HAP-1 (cell line): Measurements from ENCODE around the gene FKBP4.
"Not testable (repeated sequence)": the region's sequence is repeated elsewhere in the genome, so short reads cannot be mapped to it uniquely, and the experiment has no call there.

Experiments
- DNase-seq, 2 experiments: peaks; one replicate each; pipeline ENCODE4 v3.0.0-alpha.2; 2016 to 2020; ENCODE audit warnings: low spot score in 2 of 2
- H3K27me3 ChIP-seq: fragments of 250-450 bp; sonication (Bioruptor Pico); 2 replicates; pipeline ENCODE4 v1.5.1; 2020; ENCODE audit warnings: low read depth, mild to moderate bottlenecking, moderate library complexity
- H3K36me3 ChIP-seq: fragments of 250-450 bp; sonication (Bioruptor Pico); replicated peaks from 2 replicates; pipeline ENCODE4 v1.5.1; 2020; ENCODE audit warnings: mild to moderate bottlenecking
- H3K4me1 ChIP-seq: fragments of 250-450 bp; sonication (Bioruptor Pico); 2 replicates; pipeline ENCODE4 v1.5.1; 2020; ENCODE audit warnings: mild to moderate bottlenecking
- H3K4me3 ChIP-seq: fragments of 250-450 bp; sonication (Bioruptor Pico); 2 replicates; pipeline ENCODE4 v1.5.1; 2020; ENCODE audit warnings: mild to moderate bottlenecking, moderate library complexity
- H3K9me3 ChIP-seq: fragments of 250-450 bp; sonication (Bioruptor Pico); 2 replicates; pipeline ENCODE4 v1.5.1; 2020; ENCODE audit warnings: mild to moderate bottlenecking, moderate library complexity
- in situ Hi-C: fragments of 300-500 bp; cut with MboI; formaldehyde crosslinking; loops from 3 replicates; pipeline ENCODE4 v1.14.3; 2020; ENCODE audit warnings: low sequenced_read_pairs, inconsistent platforms, mixed read lengths

The FKBP4 gene

GRCh38 chr12:2768224-2768961 is 26.4 kb upstream of the FKBP4 start:
- Histone ChIP-seq H3K36me3 (no peaks in the 10 kb centered on the region), H3K27me3 (peaks cover 5% of the 10 kb centered on the region; the same call in 1 of the 2 replicates), H3K4me1 (no peaks in the 10 kb centered on the region), H3K4me3 (no peak overlapping the region), H3K9me3 (no peaks in the 10 kb centered on the region)
- DNase-seq = no peak
- in situ Hi-C loops = no loop called here

DNA sequence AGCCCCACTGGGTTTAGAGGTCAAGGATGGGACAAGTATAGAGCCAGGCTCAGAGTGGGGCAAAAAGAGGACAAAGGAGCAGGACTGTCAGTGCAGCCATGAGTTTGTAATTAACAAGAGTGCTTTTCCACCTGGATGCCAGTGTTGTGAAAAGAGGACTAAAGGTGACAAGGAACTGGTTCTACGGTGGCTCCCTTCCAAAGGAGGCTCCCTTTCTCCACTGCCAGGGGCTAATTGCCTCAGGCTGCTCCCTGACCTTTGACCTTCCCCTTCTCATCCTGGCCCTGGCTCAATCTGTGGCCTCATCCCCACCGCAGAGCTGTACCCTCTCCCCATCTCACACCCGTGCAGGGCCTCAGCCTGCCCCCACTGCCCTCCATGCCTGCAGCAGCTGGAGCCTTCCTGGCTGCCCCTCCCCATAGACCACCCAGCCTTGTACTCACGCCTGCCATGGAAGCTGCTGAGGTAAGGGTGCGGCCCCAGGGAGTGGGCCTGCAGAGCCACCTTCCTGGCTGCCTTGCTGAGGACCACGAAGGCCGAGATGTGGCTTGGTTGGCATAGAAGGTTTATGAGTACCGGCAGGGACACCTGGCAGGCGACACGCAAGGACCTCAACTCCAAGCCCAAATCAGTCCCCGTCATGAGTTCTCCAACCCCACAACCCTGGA is 24.8 kb upstream of the FKBP4 start:
- Histone ChIP-seq H3K9me3 (no peaks in the 10 kb centered on the region), H3K4me3 (no peak overlapping the region), H3K36me3 (no peaks in the 10 kb centered on the region), H3K27me3 (no peaks in the 10 kb centered on the region), H3K4me1 (no peaks in the 10 kb centered on the region)
- no peak for DNase-seq
- in situ Hi-C loops = no loop called here

- H3K27me3 ChIP-seq, DNase-seq, in situ Hi-C loops, H3K4me3 ChIP-seq, H3K36me3 ChIP-seq, H3K9me3 ChIP-seq, H3K4me1 ChIP-seq: not testable (repeated sequence)
Observed at GRCh38 chr12:2770544-2770943, 24.2 kb upstream of the FKBP4 start.

DNA sequence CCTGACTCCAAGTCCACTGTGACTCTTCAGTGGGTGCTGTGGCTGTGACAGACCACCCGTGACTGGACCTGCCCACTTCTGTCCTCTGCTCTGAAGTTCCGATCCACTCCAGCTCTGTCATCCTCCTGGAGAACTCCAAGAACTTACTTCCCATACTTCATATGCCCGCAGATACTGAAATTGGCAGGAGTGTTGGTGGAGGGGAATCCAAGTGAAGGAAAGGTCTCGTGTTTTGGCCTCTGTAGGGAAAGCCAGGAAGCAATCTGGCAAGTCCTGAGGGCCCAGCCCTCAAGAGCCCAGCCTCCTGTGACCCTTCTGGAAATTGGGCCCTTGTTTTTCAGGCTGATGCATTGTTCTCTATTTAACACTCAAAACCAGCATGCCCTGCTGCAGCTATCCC is 22.4 kb upstream of the FKBP4 start:
- DNase-seq = no peak
- Histone ChIP-seq H3K9me3 (no peaks in the 10 kb centered on the region), H3K36me3 (no peaks in the 10 kb centered on the region), H3K27me3 (0 out of 2 replicates have a peak, but pooled peaks cover 4% of the 10 kb centered on the region), H3K4me1 (no peaks in the 10 kb centered on the region), H3K4me3 (no peak overlapping the region)
- in situ Hi-C loops = no loop called here

GRCh38 chr12:2773199-2773875 is 21.4 kb upstream of the FKBP4 start:
- H3K4me3 ChIP-seq = no peak overlapping the region
- no peaks in the 10 kb centered on the region for H3K9me3 ChIP-seq
- peaks cover 10% of the 10 kb centered on the region for H3K27me3 ChIP-seq
- H3K4me1 ChIP-seq = no peaks in the 10 kb centered on the region
- in situ Hi-C loops = no loop called here
- H3K36me3 ChIP-seq = no peaks in the 10 kb centered on the region
- no peak for DNase-seq

DNA sequence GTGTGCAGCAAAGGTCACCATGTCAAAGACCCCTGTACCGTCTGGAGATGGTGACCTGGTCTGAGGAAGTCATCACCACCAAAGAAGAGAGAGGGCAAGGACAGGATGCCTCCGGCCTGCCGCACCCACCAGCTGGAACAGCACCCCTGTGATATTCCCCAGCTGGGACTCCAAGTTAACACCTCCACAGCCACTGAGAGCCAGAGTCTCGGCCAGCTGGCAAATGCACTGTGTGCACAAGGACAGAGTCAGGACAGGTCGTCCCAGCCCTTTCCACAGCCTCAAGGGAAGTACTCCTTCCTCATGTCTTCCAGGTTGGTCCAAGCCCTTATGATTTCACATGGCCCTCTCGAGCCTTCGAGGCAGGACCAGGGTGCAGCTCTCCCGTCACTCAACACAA is 19.3 kb upstream of the FKBP4 start:
- no peaks in the 10 kb centered on the region for H3K4me1 ChIP-seq
- DNase-seq = no peak
- H3K36me3 ChIP-seq = no peaks in the 10 kb centered on the region
- in situ Hi-C loops = no loop called here
- no peak overlapping the region for H3K4me3 ChIP-seq
- H3K9me3 ChIP-seq = no peaks in the 10 kb centered on the region
- peaks cover 16% of the 10 kb centered on the region for H3K27me3 ChIP-seq

DNA sequence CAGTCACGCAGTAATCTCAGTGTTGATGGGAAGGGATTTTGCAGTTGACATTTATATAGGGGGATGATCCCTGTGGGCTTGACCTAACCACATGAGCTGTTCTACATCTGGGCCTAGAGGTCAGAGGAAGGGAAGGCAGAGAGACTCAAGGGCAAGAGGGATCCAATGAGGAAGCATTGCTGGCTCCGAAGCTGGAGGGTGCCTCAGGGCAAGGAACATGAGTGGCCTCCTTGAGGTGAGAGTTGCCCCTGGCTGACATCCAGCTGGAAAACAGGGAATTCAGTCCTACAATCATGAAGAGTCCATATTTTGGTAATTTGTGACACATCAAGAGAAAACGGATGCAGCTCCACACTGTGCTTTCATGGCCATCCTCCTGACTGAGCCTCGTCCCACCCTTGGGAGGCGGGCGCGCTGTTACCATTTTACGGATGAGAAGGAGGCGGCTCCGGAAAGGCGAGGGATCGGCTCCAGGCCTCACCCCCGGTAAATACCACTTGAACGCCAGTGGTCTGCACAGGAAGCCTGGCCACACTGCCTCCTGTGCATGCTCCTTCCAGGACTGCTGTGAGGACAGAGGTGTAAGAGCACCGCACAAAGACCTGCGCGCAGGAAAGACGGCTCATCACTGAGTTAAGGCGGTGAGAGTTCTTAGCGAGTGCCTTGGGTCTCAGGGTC is 18.5 kb upstream of the FKBP4 start:
- no peak for DNase-seq
- H3K36me3 ChIP-seq = no peaks in the 10 kb centered on the region
- in situ Hi-C loops = no loop called here
- no peaks in the 10 kb centered on the region for H3K4me1 ChIP-seq
- peaks cover 16% of the 10 kb centered on the region for H3K27me3 ChIP-seq
- H3K4me3 ChIP-seq = no peak overlapping the region
- no peaks in the 10 kb centered on the region for H3K9me3 ChIP-seq

GRCh38 chr12:2779281-2779680 is 15.5 kb upstream of the FKBP4 start:
- no peaks in the 10 kb centered on the region for H3K4me1 ChIP-seq
- in situ Hi-C loops = no loop called here
- H3K9me3 ChIP-seq = no peaks in the 10 kb centered on the region
- no peaks in the 10 kb centered on the region for H3K36me3 ChIP-seq
- no peak overlapping the region for H3K4me3 ChIP-seq
- peaks cover 18% of the 10 kb centered on the region for H3K27me3 ChIP-seq
- DNase-seq = no peak

DNA sequence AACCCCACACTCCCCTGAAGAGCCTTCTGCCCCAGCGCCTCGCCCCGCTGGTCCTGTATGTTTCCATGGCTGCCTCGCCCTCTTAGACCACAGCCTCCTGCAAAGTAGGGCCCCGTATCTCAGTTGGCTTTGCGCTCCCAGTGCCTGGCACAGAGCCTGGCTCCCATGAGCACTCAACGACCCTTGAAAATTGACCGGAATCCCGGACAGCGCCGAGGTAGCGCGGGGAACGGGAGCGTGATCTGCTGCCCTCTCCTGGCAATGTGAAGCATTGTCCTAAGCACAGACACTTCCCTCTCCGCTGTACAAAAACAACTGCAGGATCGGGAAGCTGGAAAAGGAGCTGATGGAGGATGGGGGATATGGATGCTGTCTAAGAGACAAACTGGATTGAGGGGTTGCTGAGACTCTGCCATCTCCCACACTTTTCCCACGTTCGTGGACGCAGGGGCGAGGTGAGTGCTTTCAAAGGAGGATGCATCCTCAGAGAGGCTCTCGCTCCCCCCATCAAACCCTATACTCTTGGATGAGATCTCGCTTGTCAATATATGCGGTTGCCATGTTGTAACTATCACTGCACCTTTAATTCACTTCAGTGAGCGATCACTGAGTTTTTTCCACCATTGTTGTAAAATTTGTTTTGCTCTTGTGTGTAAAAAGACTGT is 10.7 kb upstream of the FKBP4 start:
- DNase-seq = peak; percentile 48 to 77
- in situ Hi-C loops = loop anchor here (10.0 kb wide), 1 partner anchor 99 kb away; no protein-coding TSS in a partner anchor
- Histone ChIP-seq H3K9me3 (no peaks in the 10 kb centered on the region), H3K4me3 (no peak overlapping the region), H3K4me1 (no peaks in the 10 kb centered on the region), H3K27me3 (peaks cover 18% of the 10 kb centered on the region), H3K36me3 (no peaks in the 10 kb centered on the region)

- H3K4me1 ChIP-seq = no peaks in the 10 kb centered on the region
- in situ Hi-C loops = loop anchor here (10.0 kb wide), 1 partner anchor 100 kb away; no protein-coding TSS in a partner anchor
- DNase-seq = no peak
- no peaks in the 10 kb centered on the region for H3K9me3 ChIP-seq
- no peak overlapping the region for H3K4me3 ChIP-seq
- H3K36me3 ChIP-seq = no peaks in the 10 kb centered on the region
- H3K27me3 ChIP-seq = peaks cover 21% of the 10 kb centered on the region
Observed at GRCh38 chr12:2785017-2785416, 9.8 kb upstream of the FKBP4 start.

GRCh38 chr12:2791089-2791488 is 3.7 kb upstream of the FKBP4 start:
- H3K4me1 ChIP-seq = peaks cover under 1% of the 10 kb centered on the region
- peaks cover 12% of the 10 kb centered on the region; the same call in 1 of the 2 replicates for H3K27me3 ChIP-seq
- in situ Hi-C loops = no loop called here
- H3K36me3 ChIP-seq = peaks cover 2% of the 10 kb centered on the region
- no peak for DNase-seq
- no peak overlapping the region for H3K4me3 ChIP-seq
- H3K9me3 ChIP-seq = no peaks in the 10 kb centered on the region

GRCh38 chr12:2792671-2793500 is 1.9 kb upstream of the FKBP4 start:
- Histone ChIP-seq H3K9me3 (no peaks in the 10 kb centered on the region), H3K4me3 (no peak overlapping the region), H3K27me3 (0 out of 2 replicates have a peak, but pooled peaks cover 8% of the 10 kb centered on the region), H3K36me3 (peaks cover 20% of the 10 kb centered on the region), H3K4me1 (peaks cover 8% of the 10 kb centered on the region)
- in situ Hi-C loops = no loop called here
- no peak for DNase-seq
